ENCODE measurements around the gene GABBR1. TPM values are rescaled to one million over a fixed set of nuclear protein-coding genes. Genes with fewer than 3 reads are reported as not detected.

The GABBR1 gene
- total and polyA plus RNA-seq, 4 donors: 1.1 to 4.7 (median 1.4) TPM

DNA sequence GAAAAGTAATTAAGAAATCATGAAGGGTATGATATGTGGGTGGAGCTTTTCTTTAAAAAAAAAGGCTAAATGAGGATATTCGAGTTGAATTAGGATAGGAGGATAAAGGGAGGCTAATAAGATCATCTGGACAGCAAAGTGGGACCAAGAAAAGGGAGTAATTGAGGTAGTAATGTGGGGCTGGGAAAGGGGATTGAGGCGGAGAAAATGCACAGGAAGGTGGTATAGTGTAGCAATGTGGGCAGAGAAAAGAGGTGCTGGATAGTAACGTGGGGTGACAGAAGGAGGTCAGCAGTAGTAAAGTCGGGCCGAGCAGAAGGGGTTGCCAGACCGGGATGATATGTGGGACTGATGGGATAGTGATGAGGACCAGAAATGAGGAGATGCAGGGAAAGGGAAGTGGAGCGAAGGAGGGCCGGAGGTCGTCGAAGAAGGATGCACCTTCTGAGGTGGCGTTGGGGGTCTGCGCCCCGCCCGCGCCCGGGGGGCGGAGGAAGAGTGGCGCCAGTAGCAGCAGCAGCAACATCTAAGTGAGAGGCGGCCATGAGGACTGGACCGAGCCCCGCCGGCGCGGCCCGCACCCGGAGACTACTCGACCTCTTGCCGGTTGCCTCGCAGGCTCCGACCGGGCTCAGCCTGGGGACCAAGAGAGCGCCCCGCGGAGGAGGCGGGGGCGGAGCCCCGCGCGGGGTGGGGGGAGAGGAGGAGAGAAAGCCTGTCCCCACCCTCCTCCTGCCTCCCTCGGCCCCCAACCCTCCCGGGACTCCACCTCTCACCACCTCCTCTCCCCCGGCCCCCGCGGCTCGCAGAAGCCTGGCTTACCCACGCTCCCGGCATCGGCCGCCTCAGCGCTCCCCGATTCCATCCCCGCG is 887 bp downstream of the GABBR1 start:
- no peak for DNase-seq (ENCODE audit: low spot score)
- Histone ChIP-seq H3K4me1 (ENCODE audit: control insufficient read depth in 4 of 4, insufficient read depth in 4 of 4, low read length in 3 of 4) (peaks cover 7 to 25% (median 14%) of the 10 kb centered on the region in 4 donors), H3K36me3 (ENCODE audit: control insufficient read depth in 4 of 4, insufficient read depth in 3 of 4, low read depth in 1 of 4, low read length in 3 of 4) (no peaks in the 10 kb centered on the region), H3K4me3 (ENCODE audit: low read depth in 1 of 3, low read length in 3 of 3) (peak overlapping the region in 2 of 3 donors; percentile 28 to 70), H3K9me3 (ENCODE audit: control insufficient read depth in 4 of 4, low read length in 3 of 4) (no peaks in the 10 kb centered on the region), H3K9ac (ENCODE audit: low read depth in 1 of 2, low read length in 2 of 2) (peak overlapping the region in 1 of 2 donors; percentile 27), H3K27me3 (ENCODE audit: control insufficient read depth in 4 of 4, insufficient read depth in 4 of 4, low read length in 3 of 4) (peaks cover 0 to 27% (median 1%) of the 10 kb centered on the region in 4 donors), H3K27ac (ENCODE audit: low read depth in 1 of 2, low read length in 2 of 2) (no peak overlapping the region)
- WGBS: 4% methylated on average over 53 of the region's 53 CpGs
- TF ChIP-seq, protein P1, sequence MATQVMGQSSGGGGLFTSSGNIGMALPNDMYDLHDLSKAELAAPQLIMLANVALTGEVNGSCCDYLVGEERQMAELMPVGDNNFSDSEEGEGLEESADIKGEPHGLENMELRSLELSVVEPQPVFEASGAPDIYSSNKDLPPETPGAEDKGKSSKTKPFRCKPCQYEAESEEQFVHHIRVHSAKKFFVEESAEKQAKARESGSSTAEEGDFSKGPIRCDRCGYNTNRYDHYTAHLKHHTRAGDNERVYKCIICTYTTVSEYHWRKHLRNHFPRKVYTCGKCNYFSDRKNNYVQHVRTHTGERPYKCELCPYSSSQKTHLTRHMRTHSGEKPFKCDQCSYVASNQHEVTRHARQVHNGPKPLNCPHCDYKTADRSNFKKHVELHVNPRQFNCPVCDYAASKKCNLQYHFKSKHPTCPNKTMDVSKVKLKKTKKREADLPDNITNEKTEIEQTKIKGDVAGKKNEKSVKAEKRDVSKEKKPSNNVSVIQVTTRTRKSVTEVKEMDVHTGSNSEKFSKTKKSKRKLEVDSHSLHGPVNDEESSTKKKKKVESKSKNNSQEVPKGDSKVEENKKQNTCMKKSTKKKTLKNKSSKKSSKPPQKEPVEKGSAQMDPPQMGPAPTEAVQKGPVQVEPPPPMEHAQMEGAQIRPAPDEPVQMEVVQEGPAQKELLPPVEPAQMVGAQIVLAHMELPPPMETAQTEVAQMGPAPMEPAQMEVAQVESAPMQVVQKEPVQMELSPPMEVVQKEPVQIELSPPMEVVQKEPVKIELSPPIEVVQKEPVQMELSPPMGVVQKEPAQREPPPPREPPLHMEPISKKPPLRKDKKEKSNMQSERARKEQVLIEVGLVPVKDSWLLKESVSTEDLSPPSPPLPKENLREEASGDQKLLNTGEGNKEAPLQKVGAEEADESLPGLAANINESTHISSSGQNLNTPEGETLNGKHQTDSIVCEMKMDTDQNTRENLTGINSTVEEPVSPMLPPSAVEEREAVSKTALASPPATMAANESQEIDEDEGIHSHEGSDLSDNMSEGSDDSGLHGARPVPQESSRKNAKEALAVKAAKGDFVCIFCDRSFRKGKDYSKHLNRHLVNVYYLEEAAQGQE (IDR thresholded peaks at IDR 0.05): no peak
- TF ChIP-seq NR2F2 (IDR thresholded peaks at IDR 0.05) (no peak), YY1 (IDR thresholded peaks at IDR 0.05) (no peak), RXRA (IDR thresholded peaks at IDR 0.05) (no peak), HNF4G (IDR thresholded peaks at IDR 0.05) (no peak), TAF1 (conservative IDR thresholded peaks at IDR 0.05) (no peak), GABPA (IDR thresholded peaks at IDR 0.05 in 1 of 2, conservative IDR thresholded peaks at IDR 0.05 in 1 of 2) (no peak), FOXA2 (IDR thresholded peaks at IDR 0.05) (no peak), HNF4A (conservative IDR thresholded peaks at IDR 0.05) (no peak), EGR1 (IDR thresholded peaks at IDR 0.05; ENCODE audit: low read depth in 2 of 2) (no peak), SP1 (IDR thresholded peaks at IDR 0.05) (no peak), JUND (IDR thresholded peaks at IDR 0.05) (no peak), RAD21 (IDR thresholded peaks at IDR 0.05) (no peak), FOXA1 (IDR thresholded peaks at IDR 0.05) (no peak)
- TF ChIP-seq, protein P2, sequence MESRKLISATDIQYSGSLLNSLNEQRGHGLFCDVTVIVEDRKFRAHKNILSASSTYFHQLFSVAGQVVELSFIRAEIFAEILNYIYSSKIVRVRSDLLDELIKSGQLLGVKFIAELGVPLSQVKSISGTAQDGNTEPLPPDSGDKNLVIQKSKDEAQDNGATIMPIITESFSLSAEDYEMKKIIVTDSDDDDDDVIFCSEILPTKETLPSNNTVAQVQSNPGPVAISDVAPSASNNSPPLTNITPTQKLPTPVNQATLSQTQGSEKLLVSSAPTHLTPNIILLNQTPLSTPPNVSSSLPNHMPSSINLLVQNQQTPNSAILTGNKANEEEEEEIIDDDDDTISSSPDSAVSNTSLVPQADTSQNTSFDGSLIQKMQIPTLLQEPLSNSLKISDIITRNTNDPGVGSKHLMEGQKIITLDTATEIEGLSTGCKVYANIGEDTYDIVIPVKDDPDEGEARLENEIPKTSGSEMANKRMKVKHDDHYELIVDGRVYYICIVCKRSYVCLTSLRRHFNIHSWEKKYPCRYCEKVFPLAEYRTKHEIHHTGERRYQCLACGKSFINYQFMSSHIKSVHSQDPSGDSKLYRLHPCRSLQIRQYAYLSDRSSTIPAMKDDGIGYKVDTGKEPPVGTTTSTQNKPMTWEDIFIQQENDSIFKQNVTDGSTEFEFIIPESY (IDR thresholded peaks at IDR 0.05): no peak
- TF ChIP-seq, protein P3, sequence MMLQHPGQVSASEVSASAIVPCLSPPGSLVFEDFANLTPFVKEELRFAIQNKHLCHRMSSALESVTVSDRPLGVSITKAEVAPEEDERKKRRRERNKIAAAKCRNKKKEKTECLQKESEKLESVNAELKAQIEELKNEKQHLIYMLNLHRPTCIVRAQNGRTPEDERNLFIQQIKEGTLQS (IDR thresholded peaks at IDR 0.05): no peak
- TF ChIP-seq, protein P4, sequence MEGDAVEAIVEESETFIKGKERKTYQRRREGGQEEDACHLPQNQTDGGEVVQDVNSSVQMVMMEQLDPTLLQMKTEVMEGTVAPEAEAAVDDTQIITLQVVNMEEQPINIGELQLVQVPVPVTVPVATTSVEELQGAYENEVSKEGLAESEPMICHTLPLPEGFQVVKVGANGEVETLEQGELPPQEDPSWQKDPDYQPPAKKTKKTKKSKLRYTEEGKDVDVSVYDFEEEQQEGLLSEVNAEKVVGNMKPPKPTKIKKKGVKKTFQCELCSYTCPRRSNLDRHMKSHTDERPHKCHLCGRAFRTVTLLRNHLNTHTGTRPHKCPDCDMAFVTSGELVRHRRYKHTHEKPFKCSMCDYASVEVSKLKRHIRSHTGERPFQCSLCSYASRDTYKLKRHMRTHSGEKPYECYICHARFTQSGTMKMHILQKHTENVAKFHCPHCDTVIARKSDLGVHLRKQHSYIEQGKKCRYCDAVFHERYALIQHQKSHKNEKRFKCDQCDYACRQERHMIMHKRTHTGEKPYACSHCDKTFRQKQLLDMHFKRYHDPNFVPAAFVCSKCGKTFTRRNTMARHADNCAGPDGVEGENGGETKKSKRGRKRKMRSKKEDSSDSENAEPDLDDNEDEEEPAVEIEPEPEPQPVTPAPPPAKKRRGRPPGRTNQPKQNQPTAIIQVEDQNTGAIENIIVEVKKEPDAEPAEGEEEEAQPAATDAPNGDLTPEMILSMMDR (IDR thresholded peaks at IDR 0.05; ENCODE audit: low read depth, low read length, missing input control): no peak
- TF ChIP-seq, protein P5, sequence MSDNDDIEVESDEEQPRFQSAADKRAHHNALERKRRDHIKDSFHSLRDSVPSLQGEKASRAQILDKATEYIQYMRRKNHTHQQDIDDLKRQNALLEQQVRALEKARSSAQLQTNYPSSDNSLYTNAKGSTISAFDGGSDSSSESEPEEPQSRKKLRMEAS (IDR thresholded peaks at IDR 0.05): no peak
